Measurements from ENCODE around the gene COMMD2.
A peak's percentile ranks its signal among the peaks of the same experiment; 100 is the strongest.

Gene COMMD2

GRCh38 chr3:149792452-149793270, 40.4 kb upstream of the COMMD2 start, which contains the start of gene ANKUB1:
Gene ANKUB1 (minus strand): TSS chr3:149792554. CDS start chr3:149792366, 188 bp downstream.
- no peak for DNase-seq (ENCODE audit: low read depth)
- no peak within 1 kb of the TSS for H3K4me3 ChIP-seq (ENCODE audit: control insufficient read depth, low read depth, low read length)
- TF ChIP-seq CTCF (IDR thresholded peaks at IDR 0.05; ENCODE audit: control insufficient read depth, insufficient read depth, low read depth, low read length, missing control alignments) = no peak

- TF ChIP-seq CTCF (IDR thresholded peaks at IDR 0.05; ENCODE audit: control insufficient read depth, insufficient read depth, low read depth, low read length, missing control alignments) = no peak
- H3K4me3 ChIP-seq (ENCODE audit: control insufficient read depth, low read depth, low read length) = no peak overlapping the region
- DNase-seq (ENCODE audit: low read depth) = no peak
Measured at GRCh38 chr3:149790698-149791097, 38.4 kb upstream of the COMMD2 start.

GRCh38 chr3:149790268-149790667, 38.0 kb upstream of the COMMD2 start:
- H3K4me3 ChIP-seq (ENCODE audit: control insufficient read depth, low read depth, low read length) = no peak overlapping the region
- no peak for DNase-seq (ENCODE audit: low read depth)
- TF ChIP-seq CTCF (IDR thresholded peaks at IDR 0.05; ENCODE audit: control insufficient read depth, insufficient read depth, low read depth, low read length, missing control alignments) = no peak

- DNase-seq (ENCODE audit: low read depth) = no peak
- TF ChIP-seq CTCF (IDR thresholded peaks at IDR 0.05; ENCODE audit: control insufficient read depth, insufficient read depth, low read depth, low read length, missing control alignments) = no peak
- no peak overlapping the region for H3K4me3 ChIP-seq (ENCODE audit: control insufficient read depth, low read depth, low read length)
Measured at GRCh38 chr3:149784064-149784704, 31.9 kb upstream of the COMMD2 start.

- TF ChIP-seq CTCF (IDR thresholded peaks at IDR 0.05; ENCODE audit: control insufficient read depth, insufficient read depth, low read depth, low read length, missing control alignments) = no peak
- no peak overlapping the region for H3K4me3 ChIP-seq (ENCODE audit: control insufficient read depth, low read depth, low read length)
- peak; percentile 24 for DNase-seq (ENCODE audit: low read depth)
Measured at GRCh38 chr3:149783576-149783975, 31.3 kb upstream of the COMMD2 start.

GRCh38 chr3:149781741-149782140, 29.5 kb upstream of the COMMD2 start:
- TF ChIP-seq CTCF (IDR thresholded peaks at IDR 0.05; ENCODE audit: control insufficient read depth, insufficient read depth, low read depth, low read length, missing control alignments) = no peak
- no peak overlapping the region for H3K4me3 ChIP-seq (ENCODE audit: control insufficient read depth, low read depth, low read length)
- no peak for DNase-seq (ENCODE audit: low read depth)

Measured in AG09309 (cell line).